ENCODE results near the gene MUC22.
"Not testable (repeated sequence)": the region's sequence is repeated elsewhere in the genome, so short reads cannot be mapped to it uniquely, and the experiment has no call there.

The MUC22 gene

GRCh38 chr6:30998785-30999184 is 11.5 kb upstream of the MUC22 start:
- no peak for DNase-seq (ENCODE audit: low read depth in 3 of 3)

DNA sequence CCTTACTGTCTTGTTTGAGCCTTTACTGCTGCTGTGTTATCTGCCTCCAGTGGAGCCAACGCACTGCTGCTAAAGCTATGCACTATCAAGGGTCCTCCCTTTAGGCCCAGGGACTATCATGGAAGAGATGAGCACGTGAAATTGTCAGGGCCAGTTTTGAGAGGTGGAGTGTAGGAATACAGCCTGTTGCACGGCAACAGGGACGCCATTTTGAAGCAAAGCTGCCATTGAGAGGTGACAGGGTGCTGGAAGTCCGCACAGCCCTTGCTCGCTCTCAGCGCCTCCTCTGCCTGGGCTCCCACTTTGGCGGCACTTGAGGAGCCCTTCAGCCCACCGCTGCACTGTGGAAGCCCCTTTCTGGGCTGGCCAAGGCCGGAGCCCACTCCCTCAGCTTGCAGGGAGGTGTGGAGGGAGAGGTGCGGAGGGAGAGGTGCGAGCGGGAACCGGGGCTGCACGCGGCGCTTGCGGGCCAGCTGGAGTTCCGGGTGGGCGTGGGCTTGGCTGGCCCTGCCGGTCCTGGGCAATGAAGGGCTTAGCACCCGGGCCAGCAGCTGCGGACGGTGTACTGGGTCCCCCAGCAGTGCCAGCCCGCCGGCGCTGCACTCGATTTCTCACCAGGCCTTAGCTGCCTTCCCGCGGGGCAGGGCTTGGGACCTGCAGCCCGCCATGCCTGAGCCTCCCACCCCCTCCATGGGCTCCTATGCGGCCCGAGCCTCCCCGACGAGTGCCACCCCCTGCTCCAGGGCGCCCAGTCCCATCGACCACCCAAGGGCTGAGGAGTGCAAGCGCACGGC is 10.0 kb upstream of the MUC22 start:
- DNase-seq (ENCODE audit: low read depth in 3 of 3): not testable (repeated sequence)

DNA sequence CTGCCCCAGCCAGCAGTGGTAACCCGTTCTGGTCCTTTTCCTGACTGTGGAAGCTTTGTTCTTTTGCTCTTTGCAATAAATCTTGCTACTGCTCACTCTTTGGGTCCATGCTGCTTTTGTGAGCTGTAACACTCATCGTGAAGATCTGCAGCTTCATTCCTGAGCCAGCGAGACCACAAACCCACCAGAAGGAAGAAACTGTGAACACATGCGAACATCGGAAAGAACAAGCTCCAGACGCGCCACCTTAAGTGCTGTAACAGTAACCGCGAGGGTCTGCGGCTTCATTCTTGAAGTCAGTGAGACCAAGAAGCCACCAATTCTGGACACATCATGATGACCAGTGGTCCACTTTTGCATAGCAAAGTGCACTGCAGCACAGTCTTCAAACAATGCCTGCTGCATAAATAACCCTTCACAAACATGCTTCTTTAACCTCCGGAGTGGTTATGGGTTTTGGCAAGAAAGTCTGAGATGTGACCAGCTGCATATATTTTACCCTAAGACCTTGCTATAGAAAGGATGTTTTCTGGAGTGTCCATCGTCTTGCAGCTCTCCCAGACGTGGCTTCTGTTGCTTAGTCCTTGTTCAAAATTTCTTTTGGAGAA is 8.9 kb upstream of the MUC22 start:
- DNase-seq (ENCODE audit: low read depth in 3 of 3): no peak

DNA sequence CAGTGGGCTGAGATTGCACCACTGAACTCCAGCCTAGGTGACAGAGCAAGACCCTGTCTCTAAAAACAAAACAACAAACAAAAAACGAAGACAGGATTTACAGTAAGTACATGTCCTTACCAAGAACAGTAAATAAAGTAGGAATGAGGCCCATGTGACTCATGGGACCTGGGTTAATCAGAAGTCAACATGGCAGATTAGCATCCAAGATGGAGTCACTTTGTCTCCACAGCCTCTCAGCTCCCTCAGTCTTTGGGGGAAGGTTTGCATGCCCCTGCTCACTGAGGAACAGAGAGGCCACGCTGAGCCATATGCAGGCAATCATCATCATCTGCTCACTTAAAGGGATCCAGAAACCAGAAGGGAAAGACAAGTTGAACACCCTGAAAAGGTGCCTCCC is 7.8 kb upstream of the MUC22 start:
- no peak for DNase-seq (ENCODE audit: low read depth in 3 of 3)

GRCh38 chr6:31004794-31005193 is 5.5 kb upstream of the MUC22 start:
- no peak for DNase-seq (ENCODE audit: low read depth in 3 of 3)

GRCh38 chr6:31005249-31006020 is 4.8 kb upstream of the MUC22 start:
- DNase-seq (ENCODE audit: low read depth in 3 of 3): no peak

DNA sequence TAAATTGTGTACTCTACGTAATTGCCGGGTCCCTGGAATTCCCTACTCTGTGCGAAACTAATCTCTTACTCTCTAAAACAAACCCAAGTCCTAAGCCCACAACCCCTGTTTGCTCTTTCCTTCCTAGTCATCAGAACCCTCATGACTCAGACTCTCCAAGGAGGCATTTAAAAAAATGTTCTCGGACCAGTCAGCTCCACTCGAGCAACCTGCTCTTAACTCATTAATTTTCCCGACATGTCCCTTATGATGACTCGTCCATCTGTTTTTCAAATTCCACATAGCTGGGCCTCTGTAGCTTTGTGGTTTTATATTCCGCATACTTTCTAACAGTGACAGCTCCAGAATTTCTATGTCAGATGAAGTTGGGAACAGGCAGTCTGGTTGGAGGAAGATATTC is 2.6 kb upstream of the MUC22 start:
- no peak for DNase-seq (ENCODE audit: low read depth in 3 of 3)

DNA sequence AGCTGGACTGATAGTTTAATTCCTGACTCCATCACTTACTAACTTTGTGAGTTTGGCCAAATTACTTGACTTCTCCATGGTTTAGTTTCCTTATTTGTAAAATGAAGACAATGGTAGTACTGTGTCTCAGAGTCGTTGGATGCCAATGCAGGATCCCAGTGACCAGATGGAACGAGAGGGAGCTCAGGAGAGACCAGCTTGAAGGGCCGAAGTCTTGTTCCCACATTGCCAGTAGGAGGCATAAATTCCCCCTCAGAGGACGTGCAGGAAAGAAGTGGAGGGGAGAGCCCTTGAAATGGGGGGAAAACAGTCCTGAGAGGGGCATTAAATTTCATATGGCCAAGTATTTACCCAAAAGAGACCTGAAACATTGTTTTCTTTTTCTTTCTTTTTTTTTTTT is 2.1 kb upstream of the MUC22 start:
- DNase-seq (ENCODE audit: low read depth in 3 of 3): no peak

GRCh38 chr6:31009731-31010130 is 543 bp upstream of the MUC22 start:
- no peak for DNase-seq (ENCODE audit: low read depth in 3 of 3)

GRCh38 chr6:31011153-31011552 is 879 bp downstream of the MUC22 start:
- DNase-seq (ENCODE audit: low read depth in 3 of 3): no peak

- no peak for DNase-seq (ENCODE audit: low read depth in 3 of 3)
These were observed 6.5 kb downstream of the MUC22 start for GRCh38 chr6:31016659-31017299.

- DNase-seq (ENCODE audit: low read depth in 3 of 3): not testable (repeated sequence)
These were observed 7.2 kb downstream of the MUC22 start for GRCh38 chr6:31017436-31017835.

DNA sequence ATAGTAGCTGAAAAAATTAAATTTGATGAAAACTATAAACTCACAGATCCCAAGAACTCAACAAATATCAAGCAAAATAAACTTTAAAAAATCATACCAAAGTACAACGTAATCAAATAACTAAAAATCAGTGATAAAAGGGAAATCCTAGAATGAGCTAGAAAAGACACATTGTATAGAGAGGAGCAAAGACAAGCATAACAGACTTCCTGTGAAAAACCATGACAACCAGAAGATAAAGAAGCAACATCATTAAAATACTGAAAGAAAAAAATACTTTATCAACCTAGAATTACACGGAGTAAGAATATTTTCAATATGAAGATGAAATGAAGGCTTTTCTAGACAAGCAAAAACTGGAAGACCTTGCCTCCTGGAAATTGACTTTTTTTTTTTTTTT is 9.8 kb downstream of the MUC22 start:
- no peak for DNase-seq (ENCODE audit: low read depth in 3 of 3)

DNA sequence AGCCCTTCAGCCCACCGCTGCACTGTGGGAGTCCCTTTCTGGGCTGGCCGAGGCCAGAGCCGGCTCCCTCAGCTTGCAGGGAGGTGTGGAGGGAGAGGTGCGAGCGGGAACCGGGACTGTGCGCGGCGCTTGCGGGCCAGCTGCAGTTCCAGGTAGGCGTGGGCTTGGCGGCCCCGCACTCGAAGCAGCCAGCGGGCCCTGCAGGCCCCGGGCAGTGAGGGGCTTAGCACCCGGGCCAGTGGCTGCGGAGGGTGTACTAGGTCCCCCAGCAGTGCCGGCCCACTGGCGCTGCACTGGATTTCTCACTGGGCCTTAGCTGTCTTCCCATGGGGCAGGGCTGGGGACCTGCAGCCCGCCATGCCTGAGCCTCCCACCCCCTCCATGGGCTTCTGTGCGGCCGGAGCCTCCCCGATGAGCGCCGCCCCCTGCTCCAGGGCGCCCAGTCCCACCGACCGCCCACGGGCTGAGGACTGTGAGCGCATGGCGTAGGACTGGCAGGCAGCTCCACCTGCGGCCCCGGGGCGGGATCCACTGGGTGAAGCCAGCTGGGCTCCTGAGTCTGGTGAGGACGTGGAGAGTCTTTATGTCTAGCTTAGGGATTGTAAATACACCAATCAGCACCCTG is 10.5 kb downstream of the MUC22 start:
- not testable (repeated sequence) for DNase-seq (ENCODE audit: low read depth in 3 of 3)

- not testable (repeated sequence) for DNase-seq (ENCODE audit: low read depth in 3 of 3)
These were observed 11.6 kb downstream of the MUC22 start for GRCh38 chr6:31021705-31022531.

DNA sequence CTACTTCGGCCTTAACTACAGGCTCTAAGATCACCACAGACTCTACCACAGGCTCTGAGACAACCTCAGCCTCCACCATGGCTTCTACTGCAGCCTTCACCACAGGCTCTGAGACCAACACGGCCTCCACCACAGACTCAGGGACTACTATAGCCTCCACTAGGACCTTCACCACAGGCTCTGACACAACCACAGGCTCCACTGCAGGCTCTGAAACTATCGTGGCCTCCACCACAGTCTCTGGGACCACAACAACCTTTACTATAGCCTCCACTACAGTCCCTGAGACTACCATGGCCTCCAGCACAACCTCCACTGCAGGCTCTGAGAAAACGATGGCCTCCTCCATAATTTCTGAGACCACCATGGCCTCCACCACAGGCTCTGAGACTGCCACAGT is 15.3 kb downstream of the MUC22 start:
- no peak for DNase-seq (ENCODE audit: low read depth in 3 of 3)

DNA sequence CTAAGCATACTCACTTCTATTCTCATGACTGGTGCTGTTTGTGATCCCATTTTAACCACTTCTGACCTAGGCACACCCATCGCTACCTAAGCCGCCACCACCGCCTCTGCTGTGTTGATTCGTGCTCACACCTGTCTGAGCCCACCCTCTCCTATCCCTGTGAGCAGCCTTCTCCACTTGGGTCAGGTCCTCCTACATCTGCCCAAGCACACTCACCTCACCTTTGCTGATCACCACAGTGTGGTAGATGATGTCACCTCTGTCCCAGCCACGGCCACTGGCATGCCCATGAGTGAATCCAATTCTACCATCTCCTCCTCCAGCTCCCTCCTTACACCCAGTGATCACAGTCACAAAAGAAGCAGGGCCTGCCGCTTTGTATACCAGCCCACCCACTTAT is 20.8 kb downstream of the MUC22 start:
- DNase-seq (ENCODE audit: low read depth in 3 of 3): no peak

DNA sequence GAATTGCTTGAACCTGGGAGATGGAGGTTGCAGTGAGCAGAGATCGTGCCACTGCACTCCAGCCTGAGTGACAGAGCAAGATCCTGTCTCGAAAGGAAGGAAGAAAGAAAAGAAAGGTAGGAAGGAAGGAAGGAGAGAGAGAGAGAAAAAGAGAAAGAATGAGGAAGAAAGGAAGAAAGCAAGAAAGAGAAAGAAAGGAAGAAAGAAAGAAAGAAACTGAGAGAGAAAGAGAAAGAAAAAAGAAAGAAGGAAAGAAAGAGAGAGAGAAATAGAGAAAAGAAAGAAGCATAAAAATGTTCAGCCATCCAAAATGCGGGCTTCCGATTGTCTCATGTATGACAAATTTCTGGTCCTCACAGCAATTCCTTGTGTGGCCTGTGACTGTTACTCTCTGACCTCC is 22.8 kb downstream of the MUC22 start:
- DNase-seq (ENCODE audit: low read depth in 3 of 3): no peak

DNA sequence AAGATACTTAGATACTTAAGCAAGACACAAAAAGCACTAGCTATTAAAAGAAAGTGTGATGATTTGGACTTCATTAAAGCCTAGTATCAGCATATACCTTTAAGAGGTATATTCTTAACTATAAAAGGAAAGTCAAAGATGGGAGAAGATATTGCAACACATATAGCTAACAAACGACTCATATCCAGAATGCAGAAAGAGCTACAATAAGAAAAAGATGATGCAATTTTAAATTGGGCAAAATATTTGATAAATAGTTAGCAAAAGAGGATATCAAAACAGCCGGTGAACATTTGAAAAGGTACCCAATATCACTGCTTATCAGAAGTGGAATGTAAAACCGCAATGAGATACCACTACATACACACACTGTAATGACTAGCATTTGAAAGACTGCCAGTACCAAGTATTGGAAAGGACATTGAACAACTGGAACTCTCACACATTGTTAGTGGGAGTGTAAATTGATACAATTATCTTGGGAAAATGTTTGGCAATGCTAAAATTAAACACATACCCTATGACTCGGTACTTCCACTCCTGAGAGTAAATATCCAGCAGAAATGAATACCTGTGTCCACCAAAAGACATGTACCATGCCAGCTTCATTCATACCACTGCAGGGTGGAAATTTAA is 25.7 kb downstream of the MUC22 start:
- no peak for DNase-seq (ENCODE audit: low read depth in 3 of 3)

GRCh38 chr6:31037169-31037568 is 26.9 kb downstream of the MUC22 start:
- no peak for DNase-seq (ENCODE audit: low read depth in 3 of 3)
